Colonic mucosa (tissue), 4 donors: ENCODE measurements around the gene FRMD3. TPM values are rescaled to one million over a fixed set of nuclear protein-coding genes. Genes with fewer than 3 reads are reported as not detected.

Experiments
- DNase-seq: peaks from one replicate; pipeline ENCODE4 v3.0.0-alpha.2; 2020
- H3K27ac ChIP-seq: fragments of 200-600 bp; one replicate; pipeline ENCODE4 v1.8.0; 2021
- H3K27me3 ChIP-seq: fragments of 200-600 bp; one replicate; pipeline ENCODE4 v1.8.0; 2021
- H3K36me3 ChIP-seq: fragments of 200-600 bp; one replicate; pipeline ENCODE4 v1.8.0; 2021
- H3K4me1 ChIP-seq: fragments of 200-600 bp; one replicate; pipeline ENCODE4 v1.8.0; 2021; ENCODE audit warnings: mild to moderate bottlenecking
- H3K4me3 ChIP-seq: fragments of 200-600 bp; one replicate; pipeline ENCODE4 v1.8.0; 2021
- H3K9ac ChIP-seq, 2 donors: one replicate each; pipeline ENCODE4 v1.7.0; 2013; ENCODE audit warnings: control low read depth in 2 of 2, low read depth in 2 of 2, low read length in 2 of 2
- H3K9me3 ChIP-seq: fragments of 200-600 bp; one replicate; pipeline ENCODE4 v1.8.0; 2021
- CTCF ChIP-seq: fragments of 200-600 bp; IDR thresholded peaks from one replicate; pipeline ENCODE4 v1.8.0; 2022; ENCODE audit warnings: antibody characterized with exemption, mild to moderate bottlenecking
- intact Hi-C: fragments of 100-400 bp; cut with DNase I; formaldehyde crosslinking; loops from one replicate; pipeline ENCODE4 v1.14.1; 2022
- total RNA-seq, 2 donors: library from RNA; stranded (reverse); fragmentation: NEBNext Ultra II Directional in 1 of 2; extraction: Animal tissue kit (Norgen Biotek cat#: 25700) in 1 of 2; gene quantifications; one replicate each; pipeline ENCODE4 v1.2.1, GENCODE V29; 2021
- donor health status: healthy.
- donor health status: DM: no; HTN: no; CAD: no.
- donor health status: DM: no; HTN: no; CAD: no.

FRMD3 gene
- total RNA-seq, 2 donors from 2014 or later = 14.7 to 21.3 TPM

GRCh38 chr9:83514767-83515166 is 23.4 kb downstream of the FRMD3 start:
- H3K27ac ChIP-seq = no peak overlapping the region
- intact Hi-C loops = no loop called here
- no peaks in the 10 kb centered on the region for H3K4me1 ChIP-seq
- no peak for TF ChIP-seq CTCF
- no peaks in the 10 kb centered on the region for H3K27me3 ChIP-seq
- no peaks in the 10 kb centered on the region for H3K36me3 ChIP-seq
- H3K9ac ChIP-seq = no peak overlapping the region
- no peak for DNase-seq
- no peak overlapping the region for H3K4me3 ChIP-seq
- H3K9me3 ChIP-seq = no peaks in the 10 kb centered on the region

GRCh38 chr9:83512621-83513020 is 25.6 kb downstream of the FRMD3 start:
- H3K9ac ChIP-seq = no peak overlapping the region
- H3K4me1 ChIP-seq = no peaks in the 10 kb centered on the region
- no peaks in the 10 kb centered on the region for H3K9me3 ChIP-seq
- H3K4me3 ChIP-seq = no peak overlapping the region
- intact Hi-C loops = no loop called here
- no peak for DNase-seq
- H3K27ac ChIP-seq = no peak overlapping the region
- no peak for TF ChIP-seq CTCF
- no peaks in the 10 kb centered on the region for H3K36me3 ChIP-seq
- no peaks in the 10 kb centered on the region for H3K27me3 ChIP-seq

- H3K36me3 ChIP-seq = no peaks in the 10 kb centered on the region
- DNase-seq = no peak
- no peak for TF ChIP-seq CTCF
- H3K4me1 ChIP-seq = no peaks in the 10 kb centered on the region
- no peak overlapping the region for H3K9ac ChIP-seq
- intact Hi-C loops = no loop called here
- no peak overlapping the region for H3K4me3 ChIP-seq
- no peaks in the 10 kb centered on the region for H3K9me3 ChIP-seq
- no peak overlapping the region for H3K27ac ChIP-seq
- no peaks in the 10 kb centered on the region for H3K27me3 ChIP-seq
These were observed 27.1 kb downstream of the FRMD3 start for GRCh38 chr9:83511051-83511450.

GRCh38 chr9:83509402-83509801 is 28.8 kb downstream of the FRMD3 start:
- no peak for TF ChIP-seq CTCF
- intact Hi-C loops = no loop called here
- DNase-seq = no peak
- Histone ChIP-seq H3K4me3 (no peak overlapping the region), H3K36me3 (no peaks in the 10 kb centered on the region), H3K4me1 (no peaks in the 10 kb centered on the region), H3K9me3 (no peaks in the 10 kb centered on the region), H3K27ac (no peak overlapping the region), H3K9ac (no peak overlapping the region), H3K27me3 (no peaks in the 10 kb centered on the region)

- no peak overlapping the region for H3K9ac ChIP-seq
- TF ChIP-seq CTCF = no peak
- intact Hi-C loops = no loop called here
- DNase-seq = no peak
- H3K9me3 ChIP-seq = no peaks in the 10 kb centered on the region
- H3K36me3 ChIP-seq = no peaks in the 10 kb centered on the region
- no peak overlapping the region for H3K27ac ChIP-seq
- H3K4me1 ChIP-seq = no peaks in the 10 kb centered on the region
- no peaks in the 10 kb centered on the region for H3K27me3 ChIP-seq
- H3K4me3 ChIP-seq = no peak overlapping the region
These were observed 30.1 kb downstream of the FRMD3 start for GRCh38 chr9:83508067-83508466.

GRCh38 chr9:83505282-83505681 is 32.9 kb downstream of the FRMD3 start:
- intact Hi-C loops = no loop called here
- Histone ChIP-seq H3K4me3 (no peak overlapping the region), H3K27me3 (no peaks in the 10 kb centered on the region), H3K27ac (no peak overlapping the region), H3K9me3 (no peaks in the 10 kb centered on the region), H3K4me1 (no peaks in the 10 kb centered on the region), H3K36me3 (no peaks in the 10 kb centered on the region), H3K9ac (no peak overlapping the region)
- TF ChIP-seq CTCF = no peak
- DNase-seq = no peak
